Vagina (tissue), 2 donors: ENCODE measurements around the gene TMEM208.

Experiments used
- CTCF ChIP-seq, 3 experiments: fragments of 450-650 bp in 2 of 3; fragments of 200-600 bp in 1 of 3; sonication (generic) in 1 of 3; IDR thresholded peaks; one replicate each; pipeline ENCODE4 v1.5.1; 2017 to 2019; ENCODE audit warnings: antibody characterized with exemption in 3 of 3, mild to moderate bottlenecking in 2 of 3, moderate library complexity in 2 of 3
- POLR2A ChIP-seq, 2 donors: fragments of 450-650 bp; IDR thresholded peaks; one replicate each; pipeline ENCODE4 v1.6.1; 2017; ENCODE audit warnings: antibody characterized with exemption in 2 of 2, mild to moderate bottlenecking in 2 of 2, moderate library complexity in 2 of 2

- TF ChIP-seq CTCF (IDR thresholded peaks at IDR 0.05) (no peak), POLR2A (IDR thresholded peaks at IDR 0.05) (peak in 1 of 2 donors; percentile 26)
Measured at GRCh38 chr16:67183627-67184452, 43.1 kb upstream of the TMEM208 start, which contains the start of gene MATCAP1.
